H9 (cell line): ENCODE data around the gene NMT1. TPM values are rescaled to one million over a fixed set of nuclear protein-coding genes. Genes with fewer than 3 reads are reported as not detected.

Experiments used
- DNase-seq: peaks from one replicate; pipeline ENCODE4 v3.0.0-alpha.2; 2017
- H2AFZ ChIP-seq: one replicate; pipeline ENCODE4 v1.6.1; 2013; ENCODE audit warnings: mild to moderate bottlenecking, low read length, control low read depth, moderate library complexity
- H2AK5ac ChIP-seq: 2 replicates; pipeline ENCODE4 v1.6.1; 2013; ENCODE audit warnings: low read length, control low read depth, mixed read lengths; ENCODE audit not compliant: insufficient read length
- H2BK120ac ChIP-seq: one replicate; pipeline ENCODE4 v1.6.1; 2013; ENCODE audit warnings: low read depth, mild to moderate bottlenecking, low read length, control low read depth, inconsistent platforms; ENCODE audit not compliant: poor library complexity, severe bottlenecking
- H2BK12ac ChIP-seq: 2 replicates; pipeline ENCODE4 v1.6.1; 2013; ENCODE audit warnings: low read length, control low read depth, mixed read lengths, low read depth; ENCODE audit not compliant: insufficient read length
- H2BK15ac ChIP-seq: 2 replicates; pipeline ENCODE4 v1.6.1; 2013; ENCODE audit warnings: low read depth, low read length, control low read depth
- H2BK20ac ChIP-seq: one replicate; pipeline ENCODE4 v1.6.1; 2013; ENCODE audit warnings: low read depth, mild to moderate bottlenecking, low read length, control low read depth, inconsistent platforms; ENCODE audit not compliant: poor library complexity, severe bottlenecking
- H2BK5ac ChIP-seq: 2 replicates; pipeline ENCODE4 v1.6.1; 2013; ENCODE audit warnings: low read length, control low read depth, mixed read lengths; ENCODE audit not compliant: insufficient read length
- H3K14ac ChIP-seq: 2 replicates; pipeline ENCODE4 v1.6.1; 2013; ENCODE audit warnings: low read length, control low read depth; ENCODE audit not compliant: insufficient read depth
- H3K18ac ChIP-seq: 2 replicates; pipeline ENCODE4 v1.6.1; 2013; ENCODE audit warnings: low read depth, mild to moderate bottlenecking, mixed read lengths, low read length, control low read depth; ENCODE audit not compliant: insufficient read length
- H3K23ac ChIP-seq: 2 replicates; pipeline ENCODE4 v1.6.1; 2013; ENCODE audit warnings: low read length, control low read depth, mixed read lengths, low read depth; ENCODE audit not compliant: insufficient read length
- H3K23me2 ChIP-seq: 2 replicates; pipeline ENCODE4 v1.6.1; 2013; ENCODE audit warnings: low read depth, mild to moderate bottlenecking, mixed read lengths, low read length, control low read depth; ENCODE audit not compliant: insufficient read length, poor library complexity, severe bottlenecking
- H3K27ac ChIP-seq: 2 replicates; pipeline ENCODE4 v1.5.1; 2013; ENCODE audit warnings: low read length, control low read depth, mixed read lengths, low read depth; ENCODE audit not compliant: insufficient read length
- H3K27me3 ChIP-seq: 2 replicates; pipeline ENCODE4 v1.6.1; 2013; ENCODE audit warnings: low read length, control low read depth, inconsistent platforms; ENCODE audit not compliant: insufficient read depth
- H3K4ac ChIP-seq: 2 replicates; pipeline ENCODE4 v1.6.1; 2013; ENCODE audit warnings: low read depth, mild to moderate bottlenecking, control low read depth, inconsistent platforms, low read length, moderate library complexity
- H3K4me1 ChIP-seq: 2 replicates; pipeline ENCODE4 v1.6.1; 2013; ENCODE audit warnings: low read length, control low read depth, inconsistent platforms; ENCODE audit not compliant: insufficient read depth
- H3K4me2 ChIP-seq: 2 replicates; pipeline ENCODE4 v1.6.1; 2013; ENCODE audit warnings: low read length, control low read depth, mixed read lengths; ENCODE audit not compliant: insufficient read length, insufficient read depth
- H3K56ac ChIP-seq: 2 replicates; pipeline ENCODE4 v1.6.1; 2013; ENCODE audit warnings: low read depth, mild to moderate bottlenecking, mixed read lengths, low read length, control low read depth; ENCODE audit not compliant: insufficient read length
- H3K79me1 ChIP-seq: 2 replicates; pipeline ENCODE4 v1.6.1; 2013; ENCODE audit warnings: low read depth, mild to moderate bottlenecking, moderate library complexity, low read length, control low read depth, inconsistent platforms; ENCODE audit not compliant: insufficient read depth, poor library complexity, severe bottlenecking
- H3K79me2 ChIP-seq: 2 replicates; pipeline ENCODE4 v1.6.1; 2013; ENCODE audit warnings: low read length, control low read depth, inconsistent platforms; ENCODE audit not compliant: insufficient read depth
- H3K9ac ChIP-seq: 2 replicates; pipeline ENCODE4 v1.6.1; 2013; ENCODE audit warnings: low read length, control low read depth, mixed read lengths; ENCODE audit not compliant: insufficient read length; ENCODE audit errors: extremely low read depth
- H3K9me3 ChIP-seq: one replicate; pipeline ENCODE4 v1.6.1; 2013; ENCODE audit warnings: low read depth, low read length, inconsistent platforms; ENCODE audit not compliant: control insufficient read depth
- H3T11ph ChIP-seq: one replicate; pipeline ENCODE4 v1.6.1; 2013; ENCODE audit warnings: mild to moderate bottlenecking, low read length, control low read depth, inconsistent platforms
- H4K20me1 ChIP-seq: one replicate; pipeline ENCODE4 v1.6.1; 2013; ENCODE audit not compliant: control insufficient read depth, insufficient read length, insufficient read depth
- H4K5ac ChIP-seq: 2 replicates; pipeline ENCODE4 v1.6.1; 2013; ENCODE audit warnings: low read depth, mild to moderate bottlenecking, mixed read lengths, low read length, control low read depth; ENCODE audit not compliant: insufficient read length
- H4K8ac ChIP-seq: replicated peaks from 2 replicates; pipeline ENCODE4 v1.6.1; 2013; ENCODE audit warnings: low read length, control low read depth, mixed read lengths, low read depth; ENCODE audit not compliant: insufficient read length
- H4K91ac ChIP-seq: 2 replicates; pipeline ENCODE4 v1.6.1; 2013; ENCODE audit warnings: low read depth, mild to moderate bottlenecking, moderate library complexity, mixed read lengths, low read length, control low read depth; ENCODE audit not compliant: insufficient read length
- H3K27ac Mint-ChIP-seq, 3 experiments: 2 replicates in 2 of 3; 3 replicates in 1 of 3; pipeline ENCODE4 v1.8.0; 2020 to 2021; ENCODE audit warnings: mixed read lengths in 3 of 3, mild to moderate bottlenecking in 1 of 3, moderate library complexity in 1 of 3
- H3K27me3 Mint-ChIP-seq: 2 replicates; pipeline ENCODE4 v1.8.0; 2021; ENCODE audit warnings: low read depth, mild to moderate bottlenecking, moderate library complexity, mixed read lengths
- H3K36me3 Mint-ChIP-seq, 3 experiments: 2 replicates in 2 of 3; 3 replicates in 1 of 3; pipeline ENCODE4 v1.8.0; 2020 to 2021; ENCODE audit warnings: low read depth in 3 of 3, mixed read lengths in 3 of 3; ENCODE audit not compliant: insufficient read depth in 1 of 3
- H3K4me1 Mint-ChIP-seq, 2 experiments: 2 replicates each; pipeline ENCODE4 v1.8.0; 2020; ENCODE audit warnings: mixed read lengths in 2 of 2
- H3K4me3 Mint-ChIP-seq, 2 experiments: 2 replicates in 1 of 2; 3 replicates in 1 of 2; pipeline ENCODE4 v1.8.0; 2020 to 2021; ENCODE audit warnings: mild to moderate bottlenecking in 2 of 2, mixed read lengths in 2 of 2, moderate library complexity in 1 of 2
- H3K9me3 Mint-ChIP-seq, 2 experiments: 2 replicates in 1 of 2; 3 replicates in 1 of 2; pipeline ENCODE4 v1.8.0; 2020; ENCODE audit warnings: mild to moderate bottlenecking in 2 of 2, mixed read lengths in 2 of 2, moderate library complexity in 1 of 2
- CTCF ChIP-seq: fragments of 200-600 bp; sonication (generic); conservative IDR thresholded peaks from 3 replicates; pipeline ENCODE4 v1.8.0; 2021; ENCODE audit warnings: antibody characterized with exemption, mild to moderate bottlenecking
- WGBS: extraction: QIAGEN DNeasy Blood & Tissue Kit; methylation state at CpG from one replicate; pipeline ENCODE4 v1.1.7; 2013; ENCODE audit warnings: missing lambda C conversion rate, low lambda C conversion rate, mixed read lengths; ENCODE audit not compliant: insufficient read length; ENCODE audit errors: extremely low coverage; 5-methylcytosine and 5-hydroxymethylcytosine counted together
- total RNA-seq: library from RNA; stranded (reverse); gene quantifications from 2 replicates; pipeline ENCODE4 v1.2.1, GENCODE V29; 2021

NMT1 gene
- total RNA-seq, 1 experiment from 2014 or later = 150 TPM

GRCh38 chr17:45087978-45088377, 26.9 kb downstream of the NMT1 start:
- Histone ChIP-seq H3K23ac (no peak overlapping the region), H3T11ph (no peak overlapping the region), H3K27ac (no peak overlapping the region), H4K91ac (no peak overlapping the region), H3K9me3 (no peaks in the 10 kb centered on the region), H4K5ac (no peak overlapping the region), H3K14ac (no peak overlapping the region), H3K23me2 (no peaks in the 10 kb centered on the region), H3K4ac (no peak overlapping the region), H2BK5ac (no peak overlapping the region), H3K56ac (no peak overlapping the region), H3K79me2 (no peaks in the 10 kb centered on the region), H4K20me1 (no peaks in the 10 kb centered on the region), H3K4me1 (peaks cover 2% of the 10 kb centered on the region; the same call in 1 of the 2 replicates), H2BK12ac (no peak overlapping the region), H3K79me1 (no peaks in the 10 kb centered on the region), H3K9ac (no peak overlapping the region), H2AFZ (no peak overlapping the region), H2BK20ac (no peak overlapping the region), H3K27me3 (no peaks in the 10 kb centered on the region), H3K18ac (no peak overlapping the region), H4K8ac (no peak overlapping the region), H2BK15ac (no peak overlapping the region), H2AK5ac (no peak overlapping the region), H3K4me2 (no peak overlapping the region), H2BK120ac (no peak overlapping the region)
- DNase-seq = no peak
- no peaks in the 10 kb centered on the region for H3K27me3 Mint-ChIP-seq
- H3K4me1 Mint-ChIP-seq = peaks cover 11 to 12% of the 10 kb centered on the region in 2 experiments
- no peak for TF ChIP-seq CTCF
- peaks cover 31 to 88% (median 69%) of the 10 kb centered on the region in 3 experiments for H3K36me3 Mint-ChIP-seq
- no peak overlapping the region for H3K4me3 Mint-ChIP-seq
- peak overlapping the region in 2 of 3 experiments; percentile 44; a peak in 3 of 7 replicates for H3K27ac Mint-ChIP-seq
- WGBS = no CpG with 5 or more reads among the region's 5 CpGs
- no peaks in the 10 kb centered on the region for H3K9me3 Mint-ChIP-seq
